ENCODE data around the gene TTC3.

- TF ChIP-seq, protein P1, sequence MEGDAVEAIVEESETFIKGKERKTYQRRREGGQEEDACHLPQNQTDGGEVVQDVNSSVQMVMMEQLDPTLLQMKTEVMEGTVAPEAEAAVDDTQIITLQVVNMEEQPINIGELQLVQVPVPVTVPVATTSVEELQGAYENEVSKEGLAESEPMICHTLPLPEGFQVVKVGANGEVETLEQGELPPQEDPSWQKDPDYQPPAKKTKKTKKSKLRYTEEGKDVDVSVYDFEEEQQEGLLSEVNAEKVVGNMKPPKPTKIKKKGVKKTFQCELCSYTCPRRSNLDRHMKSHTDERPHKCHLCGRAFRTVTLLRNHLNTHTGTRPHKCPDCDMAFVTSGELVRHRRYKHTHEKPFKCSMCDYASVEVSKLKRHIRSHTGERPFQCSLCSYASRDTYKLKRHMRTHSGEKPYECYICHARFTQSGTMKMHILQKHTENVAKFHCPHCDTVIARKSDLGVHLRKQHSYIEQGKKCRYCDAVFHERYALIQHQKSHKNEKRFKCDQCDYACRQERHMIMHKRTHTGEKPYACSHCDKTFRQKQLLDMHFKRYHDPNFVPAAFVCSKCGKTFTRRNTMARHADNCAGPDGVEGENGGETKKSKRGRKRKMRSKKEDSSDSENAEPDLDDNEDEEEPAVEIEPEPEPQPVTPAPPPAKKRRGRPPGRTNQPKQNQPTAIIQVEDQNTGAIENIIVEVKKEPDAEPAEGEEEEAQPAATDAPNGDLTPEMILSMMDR (conservative IDR thresholded peaks at IDR 0.05; ENCODE audit: low read depth, low read length): no peak
- TF ChIP-seq EZH2phosphoT487 (IDR thresholded peaks at IDR 0.05; ENCODE audit: borderline replicate concordance, low read length): no peak
- no peak for TF ChIP-seq EZH2 (IDR thresholded peaks at IDR 0.05; ENCODE audit: low read length, unreplicated experiment)
These were observed 10.5 kb upstream of the TTC3 start for GRCh38 chr21:37062593-37062935.
